Body of pancreas (tissue), 4 donors: ENCODE results near the gene PAM16. TPM values are rescaled to one million over a fixed set of nuclear protein-coding genes. Genes with fewer than 3 reads are reported as not detected.

Experiments
- ATAC-seq: fragments of 150-250 bp; one replicate; pipeline ENCODE4 v1.9.1; 2016
- DNase-seq, 4 donors: peaks; one replicate each; pipeline ENCODE4 v3.0.0-alpha.2; 2019
- H3K27ac ChIP-seq, 4 donors: fragments of 200-600 bp; sonication (generic); 1 replicate in 3 of 4; 2 replicates in 1 of 4; pipeline versions ENCODE4 v1.5.1 to v1.6.1; 2016 to 2019; ENCODE audit warnings: mild to moderate bottlenecking in 1 of 4, mixed read lengths in 1 of 4, moderate library complexity in 1 of 4
- H3K27me3 ChIP-seq, 2 donors: fragments of 200-600 bp; sonication (generic); one replicate each; pipeline ENCODE4 v1.6.0; 2016; ENCODE audit warnings: mild to moderate bottlenecking in 1 of 2
- H3K36me3 ChIP-seq, 2 donors: fragments of 200-600 bp; sonication (generic); replicated peaks in 1 of 2; 2 replicates each; pipeline ENCODE4 v1.5.1; 2016; ENCODE audit warnings: low read depth in 2 of 2; ENCODE audit not compliant: insufficient read depth in 1 of 2
- H3K4me1 ChIP-seq: fragments of 200-600 bp; sonication (generic); one replicate; pipeline ENCODE4 v1.6.0; 2016
- H3K4me3 ChIP-seq, 2 donors: fragments of 200-600 bp; sonication (generic); 1 replicate in 1 of 2; 2 replicates in 1 of 2; pipeline ENCODE4 v1.5.1; 2016 to 2019
- H3K9me3 ChIP-seq, 3 donors: fragments of 200-600 bp; sonication (generic); 1 replicate in 2 of 3; 2 replicates in 1 of 3; pipeline ENCODE4 v1.5.1; 2016
- CTCF ChIP-seq, 7 experiments: fragments of 450-650 bp in 4 of 7; fragments of 200-600 bp in 3 of 7; sonication (generic) in 3 of 7; IDR thresholded peaks; one replicate each; pipeline ENCODE4 v1.5.1; 2016 to 2019; ENCODE audit warnings: antibody characterized with exemption in 7 of 7
- POLR2A ChIP-seq, 3 donors: fragments of 450-650 bp; IDR thresholded peaks; one replicate each; pipeline ENCODE4 v1.6.1; 2016; ENCODE audit warnings: antibody characterized with exemption in 3 of 3, mild to moderate bottlenecking in 2 of 3
- WGBS, 2 donors: methylation state at CpG; one replicate each; pipeline ENCODE4 v1.1.5; 2017; 5-methylcytosine and 5-hydroxymethylcytosine counted together
- intact Hi-C: fragments of 100-400 bp; cut with DNase I; formaldehyde crosslinking; loops from one replicate; pipeline ENCODE4 v1.15.1; 2023
- total RNA-seq, 2 donors: library from RNA; depleted of rRNA; stranded (reverse); fragments of >200 nt; gene quantifications; one replicate each; pipeline ENCODE4 v1.1.0, GENCODE V29; 2016

Gene PAM16
- total RNA-seq, 2 donors from 2014 or later: 25.9 to 27.7 TPM

- no peaks in the 10 kb centered on the region for H3K27me3 ChIP-seq
- no peaks in the 10 kb centered on the region for H3K9me3 ChIP-seq
- H3K36me3 ChIP-seq: no peaks in the 10 kb centered on the region
- 61 to 78% methylated on average over 9 to 19 of the region's 19 CpGs for WGBS, 2 donors
- TF ChIP-seq CTCF (IDR thresholded peaks at IDR 0.05) (no peak), POLR2A (IDR thresholded peaks at IDR 0.05) (no peak)
- intact Hi-C loops: no loop called here
- no peak for ATAC-seq
- H3K4me1 ChIP-seq: peaks cover 85% of the 10 kb centered on the region
- peak in 1 of 4 donors; percentile 12 for DNase-seq
- peak overlapping the region in 3 of 4 donors; percentile 14 to 91 (median 90) for H3K27ac ChIP-seq
- H3K4me3 ChIP-seq: no peak overlapping the region
Measured at GRCh38 chr16:4321286-4322120, 29.6 kb downstream of the PAM16 start.

GRCh38 chr16:4320571-4321137 lies 30.5 kb downstream of the PAM16 start:
- 58 to 63% methylated on average over 9 to 13 of the region's 16 CpGs for WGBS, 2 donors
- peak in 1 of 4 donors; percentile 12 for DNase-seq
- intact Hi-C loops: no loop called here

GRCh38 chr16:4319454-4320421 lies 31.4 kb downstream of the PAM16 start:
- no peak overlapping the region for H3K4me3 ChIP-seq
- 63 to 100% methylated on average over 1 to 35 of the region's 37 CpGs for WGBS, 2 donors
- no peak for ATAC-seq

More at GRCh38 chr16:4320571-4321137, 30.5 kb downstream of the PAM16 start:
- no peaks in the 10 kb centered on the region for H3K27me3 ChIP-seq
- H3K4me1 ChIP-seq: peaks cover 88% of the 10 kb centered on the region
- TF ChIP-seq CTCF (IDR thresholded peaks at IDR 0.05) (no peak), POLR2A (IDR thresholded peaks at IDR 0.05) (no peak)
- H3K36me3 ChIP-seq: no peaks in the 10 kb centered on the region
- no peaks in the 10 kb centered on the region for H3K9me3 ChIP-seq
- H3K27ac ChIP-seq: peak overlapping the region; percentile 14 to 91 (median 52)
- H3K4me3 ChIP-seq: no peak overlapping the region
- no peak for ATAC-seq

More at GRCh38 chr16:4319454-4320421, 31.4 kb downstream of the PAM16 start:
- Histone ChIP-seq H3K27me3 (no peaks in the 10 kb centered on the region), H3K36me3 (no peaks in the 10 kb centered on the region), H3K9me3 (no peaks in the 10 kb centered on the region), H3K4me1 (peaks cover 89% of the 10 kb centered on the region), H3K27ac (peak overlapping the region in 3 of 4 donors; percentile 74 to 91 (median 90))
- intact Hi-C loops: loop anchor here (5.0 kb wide), 1 partner anchor 47 kb away; the partner anchor contains the start of gene TFAP4
- TF ChIP-seq CTCF (IDR thresholded peaks at IDR 0.05): no peak
- no peak for TF ChIP-seq POLR2A (IDR thresholded peaks at IDR 0.05)
- DNase-seq: no peak
